ENCODE measurements around the gene ZNF862.
"Not testable (repeated sequence)": the region's sequence is repeated elsewhere in the genome, so short reads cannot be mapped to it uniquely, and the experiment has no call there.

GRCh38 chr7:149890715-149891114 is 52.5 kb downstream of the ZNF862 start:
- TF ChIP-seq CTCF (conservative IDR thresholded peaks at IDR 0.05; ENCODE audit: low read depth, low read length); EZH2 (IDR thresholded peaks at IDR 0.05; ENCODE audit: borderline replicate concordance, low read depth, low read length, poor library complexity, severe bottlenecking): not testable (repeated sequence)
